Body of pancreas (tissue), 4 donors: Measurements from ENCODE around the gene PSMD5. TPM values are rescaled to one million over a fixed set of nuclear protein-coding genes. Genes with fewer than 3 reads are reported as not detected.

Source experiments
- ATAC-seq: fragments of 150-250 bp; one replicate; pipeline ENCODE4 v1.9.1; 2016
- DNase-seq, 4 donors: peaks; one replicate each; pipeline ENCODE4 v3.0.0-alpha.2; 2019
- H3K27ac ChIP-seq, 4 donors: fragments of 200-600 bp; sonication (generic); 1 replicate in 3 of 4; 2 replicates in 1 of 4; pipeline versions ENCODE4 v1.5.1 to v1.6.1; 2016 to 2019; ENCODE audit warnings: mild to moderate bottlenecking in 1 of 4, mixed read lengths in 1 of 4, moderate library complexity in 1 of 4
- H3K27me3 ChIP-seq, 2 donors: fragments of 200-600 bp; sonication (generic); one replicate each; pipeline ENCODE4 v1.6.0; 2016; ENCODE audit warnings: mild to moderate bottlenecking in 1 of 2
- H3K36me3 ChIP-seq, 2 donors: fragments of 200-600 bp; sonication (generic); replicated peaks in 1 of 2; 2 replicates each; pipeline ENCODE4 v1.5.1; 2016; ENCODE audit warnings: low read depth in 2 of 2; ENCODE audit not compliant: insufficient read depth in 1 of 2
- H3K4me1 ChIP-seq: fragments of 200-600 bp; sonication (generic); one replicate; pipeline ENCODE4 v1.6.0; 2016
- H3K4me3 ChIP-seq, 2 donors: fragments of 200-600 bp; sonication (generic); 1 replicate in 1 of 2; 2 replicates in 1 of 2; pipeline ENCODE4 v1.5.1; 2016 to 2019
- H3K9me3 ChIP-seq, 3 donors: fragments of 200-600 bp; sonication (generic); 1 replicate in 2 of 3; 2 replicates in 1 of 3; pipeline ENCODE4 v1.5.1; 2016
- CTCF ChIP-seq, 7 experiments: fragments of 450-650 bp in 4 of 7; fragments of 200-600 bp in 3 of 7; sonication (generic) in 3 of 7; IDR thresholded peaks; one replicate each; pipeline ENCODE4 v1.5.1; 2016 to 2019; ENCODE audit warnings: antibody characterized with exemption in 7 of 7
- POLR2A ChIP-seq, 3 donors: fragments of 450-650 bp; IDR thresholded peaks; one replicate each; pipeline ENCODE4 v1.6.1; 2016; ENCODE audit warnings: antibody characterized with exemption in 3 of 3, mild to moderate bottlenecking in 2 of 3
- WGBS, 2 donors: methylation state at CpG; one replicate each; pipeline ENCODE4 v1.1.5; 2017; 5-methylcytosine and 5-hydroxymethylcytosine counted together
- intact Hi-C: fragments of 100-400 bp; cut with DNase I; formaldehyde crosslinking; loops from one replicate; pipeline ENCODE4 v1.15.1; 2023
- total RNA-seq, 2 donors: library from RNA; depleted of rRNA; stranded (reverse); fragments of >200 nt; gene quantifications; one replicate each; pipeline ENCODE4 v1.1.0, GENCODE V29; 2016

PSMD5 gene
- 10 to 100 TPM; 20.8 to 31.0 TPM for total RNA-seq

GRCh38 chr9:120842685-120843485 lies at the start of gene PSMD5:
Gene PSMD5 (minus strand): TSS chr9:120842922. CDS start chr9:120842909, 13 bp downstream.
- intact Hi-C loops = no loop called here
- TF ChIP-seq CTCF (IDR thresholded peaks at IDR 0.05) = peak in 2 of 7 experiments; percentile 15 to 19
- peak; percentile 91 to 98 (median 96) for TF ChIP-seq POLR2A (IDR thresholded peaks at IDR 0.05)
- WGBS, 2 donors = 2 to 17% methylated on average over 7 to 62 of the region's 62 CpGs

GRCh38 chr9:120891884-120892747 lies 49.4 kb upstream of the PSMD5 start:
- DNase-seq (no peak), ATAC-seq (no peak)
- TF ChIP-seq CTCF (IDR thresholded peaks at IDR 0.05) (no peak), POLR2A (IDR thresholded peaks at IDR 0.05) (no peak)
- Histone ChIP-seq H3K4me3 (no peak overlapping the region), H3K9me3 (no peaks in the 10 kb centered on the region), H3K27ac (no peak overlapping the region), H3K4me1 (peaks cover 9% of the 10 kb centered on the region), H3K36me3 (no peaks in the 10 kb centered on the region), H3K27me3 (no peaks in the 10 kb centered on the region)
- 71 to 82% methylated on average over 15 of the region's 15 CpGs for WGBS, 2 donors
- intact Hi-C loops = no loop called here

More at GRCh38 chr9:120842685-120843485, at the start of gene PSMD5:
- ATAC-seq (peak; percentile 98), DNase-seq (peak; percentile 98 to 100 (median 99))
- Histone ChIP-seq H3K27ac (peak within 1 kb of the TSS; percentile 92 to 95 (median 94)), H3K9me3 (no peaks in the 10 kb centered on the region), H3K36me3 (no peaks in the 10 kb centered on the region), H3K27me3 (no peaks in the 10 kb centered on the region), H3K4me3 (peak within 1 kb of the TSS; percentile 55 to 84), H3K4me1 (peaks cover 51% of the 10 kb centered on the region)

DNA sequence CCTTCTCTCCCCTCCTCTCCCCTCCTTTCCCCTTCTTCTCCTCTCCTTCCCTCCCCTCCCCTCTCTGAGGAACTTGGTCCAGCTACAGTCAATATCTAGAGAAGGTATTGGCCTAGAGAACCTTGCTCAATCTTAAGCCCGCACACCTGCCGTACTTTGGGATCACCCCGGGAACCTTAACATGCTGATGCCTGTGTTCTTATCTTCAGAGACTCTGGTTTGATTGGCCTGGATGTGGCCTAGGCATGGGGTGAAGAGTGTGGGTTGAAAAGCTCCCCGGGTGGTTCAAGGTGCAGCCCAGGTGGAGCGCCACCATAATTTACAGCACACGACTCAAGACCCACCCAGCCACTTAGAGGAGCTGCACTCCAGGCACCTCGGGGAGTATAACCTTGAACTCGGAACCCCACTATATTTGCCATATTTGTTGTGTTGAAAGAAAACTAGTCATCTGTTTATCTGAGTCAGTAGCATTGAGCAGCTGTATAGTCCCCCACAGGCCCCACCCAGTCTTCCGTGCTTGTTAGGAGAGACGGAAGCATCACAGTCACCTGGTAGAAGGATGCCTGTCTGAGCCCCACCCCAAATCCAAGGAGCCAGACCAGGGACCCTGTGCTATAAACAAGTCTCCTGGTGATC lies 48.6 kb upstream of the PSMD5 start:
- WGBS, 2 donors = 59 to 75% methylated on average over 10 of the region's 10 CpGs

More for the DNA sequence above, 48.6 kb upstream of the PSMD5 start:
- Histone ChIP-seq H3K27me3 (no peaks in the 10 kb centered on the region), H3K4me3 (no peak overlapping the region), H3K27ac (no peak overlapping the region), H3K4me1 (peaks cover 9% of the 10 kb centered on the region), H3K9me3 (no peaks in the 10 kb centered on the region), H3K36me3 (no peaks in the 10 kb centered on the region)
- TF ChIP-seq POLR2A (IDR thresholded peaks at IDR 0.05) = no peak
- no peak for TF ChIP-seq CTCF (IDR thresholded peaks at IDR 0.05)
- intact Hi-C loops = no loop called here
- DNase-seq (no peak), ATAC-seq (no peak)
